CD8-positive, alpha-beta memory T cell (primary cell): ENCODE results near the gene PRICKLE2. TPM values are rescaled to one million over a fixed set of nuclear protein-coding genes. Genes with fewer than 3 reads are reported as not detected.

ENCODE experiments used
- CTCF ChIA-PET: fragments of 350-600 bp; sonication (Branson Sonifier 250); formaldehyde crosslinking; loops from one replicate; lab custom pipeline; 2021; ENCODE audit warnings: antibody characterized with exemption; lab: Charles Lee
- POLR2A ChIA-PET: fragments of 350-600 bp; sonication (Branson Sonifier 250); formaldehyde crosslinking; loops from one replicate; lab custom pipeline; 2021; ENCODE audit warnings: antibody characterized with exemption; lab: Charles Lee
- DNase-seq, 5 donors: peaks; one replicate each; pipeline versions ENCODE4 v3.0.0 to v3.0.0-alpha.2; 2020 to 2022; ENCODE audit warnings: mixed read lengths in 1 of 5
- H3K27ac ChIP-seq: one replicate; pipeline ENCODE4 v1.7.0; 2013; ENCODE audit warnings: low read depth, mild to moderate bottlenecking, low read length, moderate library complexity
- H3K27me3 ChIP-seq: 2 replicates; pipeline ENCODE4 v1.7.0; 2013; ENCODE audit warnings: low read length, mild to moderate bottlenecking; ENCODE audit not compliant: insufficient read depth, poor library complexity, severe bottlenecking
- H3K36me3 ChIP-seq: 2 replicates; pipeline ENCODE4 v1.7.0; 2013; ENCODE audit warnings: mild to moderate bottlenecking, low read length, moderate library complexity; ENCODE audit not compliant: insufficient read depth
- H3K4me1 ChIP-seq: 2 replicates; pipeline ENCODE4 v1.7.0; 2013; ENCODE audit warnings: mild to moderate bottlenecking, low read length, moderate library complexity; ENCODE audit not compliant: insufficient read depth
- H3K4me3 ChIP-seq: 2 replicates; pipeline ENCODE4 v1.7.0; 2013; ENCODE audit warnings: mild to moderate bottlenecking, low read length
- H3K9me3 ChIP-seq: 2 replicates; pipeline ENCODE4 v1.7.0; 2013; ENCODE audit warnings: mild to moderate bottlenecking, low read length
- H3K27ac Mint-ChIP-seq, 8 donors: one replicate each; pipeline ENCODE4 v1.8.0; 2020 to 2021; ENCODE audit warnings: mixed read lengths in 8 of 8, mild to moderate bottlenecking in 6 of 8, inconsistent platforms in 3 of 8, moderate library complexity in 3 of 8
- H3K27me3 Mint-ChIP-seq, 2 donors: one replicate each; pipeline ENCODE4 v1.8.0; 2020 to 2021; ENCODE audit warnings: mixed read lengths in 2 of 2, mild to moderate bottlenecking in 1 of 2, moderate library complexity in 1 of 2
- H3K36me3 Mint-ChIP-seq, 3 donors: one replicate each; pipeline ENCODE4 v1.8.0; 2020 to 2021; ENCODE audit warnings: mixed read lengths in 3 of 3, inconsistent platforms in 1 of 3, mild to moderate bottlenecking in 1 of 3
- H3K4me1 Mint-ChIP-seq, 3 donors: one replicate each; pipeline ENCODE4 v1.8.0; 2020 to 2021; ENCODE audit warnings: mixed read lengths in 3 of 3, inconsistent platforms in 1 of 3, mild to moderate bottlenecking in 1 of 3
- H3K4me3 Mint-ChIP-seq, 7 donors: one replicate each; pipeline ENCODE4 v1.8.0; 2020 to 2021; ENCODE audit warnings: mixed read lengths in 7 of 7, mild to moderate bottlenecking in 6 of 7, moderate library complexity in 4 of 7, inconsistent platforms in 2 of 7
- H3K9me3 Mint-ChIP-seq, 5 donors: one replicate each; pipeline ENCODE4 v1.8.0; 2020 to 2022; ENCODE audit warnings: mixed read lengths in 5 of 5, mild to moderate bottlenecking in 3 of 5, moderate library complexity in 2 of 5, inconsistent platforms in 1 of 5
- polyA plus RNA-seq: library from polyadenylated mRNA; unstranded; fragments of 300-500 nt; fragmentation: Illumina TruSeq; gene quantifications from one replicate; pipeline ENCODE4 v1.2.3, GENCODE V29; 2021
- total RNA-seq, 2 experiments: library from RNA; stranded (reverse); gene quantifications; one replicate each; pipeline ENCODE4 v1.2.3, GENCODE V29; 2021

Gene PRICKLE2
- total and polyA plus RNA-seq, 3 experiments from 2014 or later: not detected

DNA sequence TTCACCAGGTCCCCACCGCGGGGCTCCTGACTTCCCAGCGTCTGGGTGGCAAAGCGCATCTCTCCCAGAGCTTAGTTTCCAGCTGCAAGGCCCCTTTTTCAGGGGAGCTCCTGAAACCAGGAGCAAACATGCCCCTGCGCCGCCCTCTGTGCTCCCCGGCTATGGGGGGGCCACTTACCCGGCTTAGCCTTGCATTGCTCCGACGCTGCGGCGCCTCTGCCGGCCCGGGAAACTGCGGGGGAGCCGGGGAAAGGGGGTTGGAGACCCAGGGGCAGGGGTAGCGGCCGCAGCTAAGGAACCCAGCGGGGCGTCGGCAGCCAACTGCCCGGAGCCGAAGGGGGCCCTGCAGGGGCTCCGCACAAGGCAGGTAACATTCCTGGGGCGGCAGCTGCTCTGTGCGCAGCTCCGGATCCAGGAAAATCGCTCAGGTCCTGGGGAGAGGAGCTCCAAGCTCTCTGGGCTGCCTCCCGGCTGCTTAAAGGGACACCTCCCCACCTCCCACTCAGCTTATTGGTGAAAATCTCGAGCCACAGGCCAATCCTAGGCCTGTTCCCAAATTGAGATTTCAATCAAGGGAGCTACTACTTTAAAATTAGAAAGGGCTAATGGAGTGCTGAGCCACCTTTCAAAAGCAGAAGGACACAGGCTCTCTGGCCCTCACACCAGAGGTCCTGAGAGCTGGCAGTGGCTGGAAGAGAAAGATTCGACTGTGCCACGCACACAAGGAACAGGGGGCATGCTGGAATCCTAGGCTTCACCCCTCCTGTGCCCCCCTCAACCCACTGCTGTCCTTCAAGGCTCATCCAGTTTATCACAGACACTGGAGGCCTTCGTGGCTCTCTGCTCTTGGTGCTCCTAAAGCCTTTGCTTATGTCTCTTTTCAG, 42.7 kb upstream of the PRICKLE2 start:
- no peak for DNase-seq
- H3K9me3 ChIP-seq: no peaks in the 10 kb centered on the region
- Mint-ChIP-seq H3K9me3 (peaks cover 0 to 2% (median 0%) of the 10 kb centered on the region in 5 donors), H3K4me1 (no peaks in the 10 kb centered on the region), H3K27me3 (peaks cover 6 to 22% of the 10 kb centered on the region in 2 donors), H3K4me3 (no peak overlapping the region), H3K27ac (no peak overlapping the region), H3K36me3 (no peaks in the 10 kb centered on the region)
- POLR2A ChIA-PET: no interaction called here
- CTCF ChIA-PET: no interaction called here
- no peaks in the 10 kb centered on the region for H3K36me3 ChIP-seq
- no peaks in the 10 kb centered on the region for H3K4me1 ChIP-seq
- H3K27ac ChIP-seq: no peak overlapping the region
- H3K4me3 ChIP-seq: no peak overlapping the region
- H3K27me3 ChIP-seq: no peaks in the 10 kb centered on the region

DNA sequence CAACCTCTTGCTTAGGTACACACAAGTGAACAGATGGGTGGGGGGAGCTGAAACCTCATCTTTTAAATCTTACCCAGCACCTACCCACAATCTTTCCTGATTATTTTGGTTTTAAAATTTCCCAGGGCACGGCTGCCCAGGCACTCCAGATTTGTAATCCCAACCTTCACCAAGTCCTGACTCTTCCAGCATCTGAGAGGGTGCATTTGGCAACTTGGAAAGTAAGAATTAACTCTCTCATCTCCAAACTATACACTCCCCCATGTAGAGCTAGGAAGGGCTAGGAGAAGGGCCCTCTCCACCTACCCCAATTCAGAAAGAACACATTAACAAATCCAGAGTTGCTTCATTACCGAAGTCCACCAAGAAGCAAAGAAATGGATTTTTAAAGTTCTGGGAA, 41.7 kb upstream of the PRICKLE2 start:
- CTCF ChIA-PET: no interaction called here

DNA sequence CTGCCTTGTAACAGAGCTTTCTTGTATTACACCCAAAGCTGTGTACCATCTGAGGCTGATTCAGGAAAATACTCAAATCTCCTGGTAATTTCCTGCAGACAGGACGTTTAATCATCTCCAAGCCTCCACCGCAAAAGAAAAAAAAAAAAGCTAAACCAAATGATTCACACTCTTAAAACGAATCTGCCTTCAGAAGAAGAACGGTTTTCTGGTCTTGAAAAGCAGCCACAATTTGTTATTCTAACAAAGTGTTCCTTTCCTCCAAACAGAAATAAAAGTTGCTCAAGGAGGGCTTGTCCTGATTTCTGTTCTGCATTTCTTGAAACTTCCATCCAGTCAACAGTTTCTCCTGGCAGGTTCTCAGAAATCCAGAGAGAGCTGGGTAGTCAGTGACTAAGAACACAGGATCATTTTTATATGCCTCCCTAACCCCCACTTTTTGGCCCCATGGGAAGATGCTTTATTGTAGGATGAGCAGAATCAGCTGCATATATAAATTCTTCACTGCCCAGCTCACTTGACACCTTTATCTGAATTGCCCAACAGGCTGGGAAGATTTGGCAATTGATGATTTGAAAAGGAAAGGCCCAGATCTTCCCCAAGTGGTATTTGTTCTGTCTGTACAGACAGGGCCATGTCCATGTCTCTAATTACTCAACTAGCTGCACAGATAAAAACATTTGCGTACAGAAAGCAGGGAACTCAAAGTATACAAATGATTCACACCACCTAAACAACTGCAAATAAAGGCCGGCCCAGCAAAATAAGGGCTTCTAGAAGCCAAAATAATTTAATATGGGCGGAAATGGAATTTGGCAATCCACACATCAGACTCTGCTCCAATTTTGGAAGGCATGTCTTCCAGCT, 41.0 kb upstream of the PRICKLE2 start:
- H3K9me3 ChIP-seq: no peaks in the 10 kb centered on the region
- peaks cover 7 to 26% of the 10 kb centered on the region in 2 donors for H3K27me3 Mint-ChIP-seq
- no peak overlapping the region for H3K4me3 Mint-ChIP-seq
- no peaks in the 10 kb centered on the region for H3K36me3 Mint-ChIP-seq
- H3K4me1 ChIP-seq: no peaks in the 10 kb centered on the region
- no peak for DNase-seq
- ChIA-PET CTCF (no interaction called here), POLR2A (no interaction called here)
- H3K4me3 ChIP-seq: no peak overlapping the region
- H3K36me3 ChIP-seq: no peaks in the 10 kb centered on the region
- no peak overlapping the region for H3K27ac Mint-ChIP-seq
- no peaks in the 10 kb centered on the region for H3K27me3 ChIP-seq
- peaks cover 0 to 2% (median 0%) of the 10 kb centered on the region in 5 donors for H3K9me3 Mint-ChIP-seq
- no peak overlapping the region for H3K27ac ChIP-seq
- no peaks in the 10 kb centered on the region for H3K4me1 Mint-ChIP-seq

More for the DNA sequence above, 41.7 kb upstream of the PRICKLE2 start:
- Histone ChIP-seq H3K4me1 (no peaks in the 10 kb centered on the region), H3K4me3 (no peak overlapping the region), H3K9me3 (no peaks in the 10 kb centered on the region), H3K27ac (no peak overlapping the region), H3K36me3 (no peaks in the 10 kb centered on the region), H3K27me3 (no peaks in the 10 kb centered on the region)
- no peaks in the 10 kb centered on the region for H3K4me1 Mint-ChIP-seq
- no peak overlapping the region for H3K27ac Mint-ChIP-seq
- no peak for DNase-seq
- H3K27me3 Mint-ChIP-seq: peaks cover 7 to 26% of the 10 kb centered on the region in 2 donors
- H3K36me3 Mint-ChIP-seq: no peaks in the 10 kb centered on the region
- POLR2A ChIA-PET: no interaction called here
- no peak overlapping the region for H3K4me3 Mint-ChIP-seq
- H3K9me3 Mint-ChIP-seq: peaks cover 0 to 2% (median 0%) of the 10 kb centered on the region in 5 donors

DNA sequence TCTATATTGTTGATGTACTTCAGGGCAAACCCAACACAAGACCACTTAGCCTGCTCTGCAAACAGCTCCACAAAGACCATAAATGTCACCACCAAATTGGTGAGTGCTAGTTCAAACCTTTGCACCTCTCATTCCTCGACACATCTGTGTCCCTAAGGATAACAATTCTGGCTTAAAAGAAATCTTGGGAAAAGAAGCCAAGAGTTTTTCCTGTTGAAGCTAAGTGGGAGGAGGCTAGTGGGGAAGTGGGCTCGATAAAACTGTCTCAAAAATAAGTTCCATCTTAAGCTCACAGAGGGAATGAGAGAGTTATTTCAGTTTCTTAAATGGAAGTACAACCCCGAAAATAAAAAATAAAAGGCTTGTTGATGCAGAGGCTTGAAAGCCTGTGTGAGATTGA, 40.4 kb upstream of the PRICKLE2 start:
- no peak overlapping the region for H3K27ac Mint-ChIP-seq
- DNase-seq: no peak
- POLR2A ChIA-PET: no interaction called here
- peaks cover 0 to 2% (median 0%) of the 10 kb centered on the region in 5 donors for H3K9me3 Mint-ChIP-seq
- Histone ChIP-seq H3K4me1 (no peaks in the 10 kb centered on the region), H3K36me3 (no peaks in the 10 kb centered on the region), H3K27ac (no peak overlapping the region), H3K9me3 (no peaks in the 10 kb centered on the region), H3K27me3 (no peaks in the 10 kb centered on the region), H3K4me3 (no peak overlapping the region)
- H3K4me3 Mint-ChIP-seq: no peak overlapping the region
- no peaks in the 10 kb centered on the region for H3K36me3 Mint-ChIP-seq
- H3K4me1 Mint-ChIP-seq: no peaks in the 10 kb centered on the region
- CTCF ChIA-PET: no interaction called here
- peaks cover 7 to 26% of the 10 kb centered on the region in 2 donors for H3K27me3 Mint-ChIP-seq

DNA sequence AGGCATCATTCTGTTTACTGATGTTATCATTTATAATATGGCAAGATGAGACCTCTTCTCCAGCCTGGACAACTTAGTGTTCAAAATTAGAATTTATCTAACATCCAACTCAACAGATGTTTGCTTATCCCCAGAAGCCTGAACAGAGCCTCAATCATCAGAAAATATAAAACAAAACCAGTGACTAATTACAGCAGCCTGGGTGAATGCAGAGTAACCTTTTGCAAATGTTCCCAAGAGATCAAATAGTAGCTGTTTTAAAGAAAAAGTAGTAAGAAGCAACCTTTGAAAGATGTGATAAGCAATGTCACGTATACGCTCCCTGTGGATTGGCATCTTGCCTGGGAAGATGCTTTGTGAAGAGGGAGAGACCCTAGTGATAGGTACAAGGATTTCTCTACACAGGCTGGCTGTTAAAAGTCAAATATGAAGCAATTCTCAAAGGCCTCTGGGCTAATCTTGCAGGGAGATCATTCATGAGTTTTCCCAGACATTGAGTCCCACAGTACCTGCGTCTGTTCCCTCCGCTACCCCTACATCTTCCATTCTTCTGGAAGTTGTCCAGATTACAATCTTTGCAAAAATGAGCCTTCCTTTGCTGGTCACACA, 39.3 kb upstream of the PRICKLE2 start:
- Mint-ChIP-seq H3K4me3 (no peak overlapping the region), H3K27me3 (peaks cover 7 to 26% of the 10 kb centered on the region in 2 donors), H3K27ac (no peak overlapping the region), H3K9me3 (peaks cover 0 to 2% (median 0%) of the 10 kb centered on the region in 5 donors), H3K4me1 (no peaks in the 10 kb centered on the region), H3K36me3 (no peaks in the 10 kb centered on the region)
- ChIA-PET POLR2A (no interaction called here), CTCF (no interaction called here)
- no peaks in the 10 kb centered on the region for H3K9me3 ChIP-seq
- no peak overlapping the region for H3K27ac ChIP-seq
- H3K4me3 ChIP-seq: no peak overlapping the region
- H3K27me3 ChIP-seq: no peaks in the 10 kb centered on the region
- no peak for DNase-seq
- H3K36me3 ChIP-seq: no peaks in the 10 kb centered on the region
- H3K4me1 ChIP-seq: no peaks in the 10 kb centered on the region

DNA sequence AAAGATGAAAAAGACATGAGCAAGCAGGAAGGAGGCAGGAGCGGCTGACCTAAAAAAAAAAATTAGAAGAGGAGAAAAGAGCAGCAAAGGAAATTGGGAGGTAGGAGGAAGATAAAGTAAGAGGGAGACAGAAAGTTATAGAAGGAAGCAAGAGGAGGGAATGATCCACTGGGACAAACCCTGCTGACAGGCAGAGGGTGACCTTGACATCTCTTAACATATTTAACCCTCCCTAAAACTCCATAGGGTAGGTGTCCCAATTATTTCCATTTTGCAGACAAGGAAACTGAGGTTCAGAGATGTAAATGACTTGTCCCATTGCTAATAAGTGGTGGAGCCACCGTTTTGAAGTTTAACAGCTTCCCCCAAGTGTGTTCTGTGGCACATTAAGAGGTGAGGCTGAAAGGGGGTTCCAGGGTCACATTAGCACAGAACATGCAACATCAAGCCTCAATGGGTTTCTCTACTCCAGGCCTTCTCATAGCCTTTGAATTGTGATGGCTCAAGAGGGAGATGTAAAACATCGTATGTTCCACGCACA, 37.4 kb upstream of the PRICKLE2 start:
- H3K4me1 Mint-ChIP-seq: no peaks in the 10 kb centered on the region
- no peak overlapping the region for H3K27ac Mint-ChIP-seq
- H3K36me3 ChIP-seq: no peaks in the 10 kb centered on the region
- no peak overlapping the region for H3K4me3 ChIP-seq
- H3K27ac ChIP-seq: no peak overlapping the region
- no peaks in the 10 kb centered on the region for H3K27me3 ChIP-seq
- peaks cover 1 to 18% of the 10 kb centered on the region in 2 donors for H3K27me3 Mint-ChIP-seq
- H3K4me3 Mint-ChIP-seq: no peak overlapping the region
- POLR2A ChIA-PET: no interaction called here
- no peak for DNase-seq
- H3K9me3 Mint-ChIP-seq: no peaks in the 10 kb centered on the region
- CTCF ChIA-PET: no interaction called here
- H3K4me1 ChIP-seq: no peaks in the 10 kb centered on the region
- H3K36me3 Mint-ChIP-seq: no peaks in the 10 kb centered on the region
- no peaks in the 10 kb centered on the region for H3K9me3 ChIP-seq

DNA sequence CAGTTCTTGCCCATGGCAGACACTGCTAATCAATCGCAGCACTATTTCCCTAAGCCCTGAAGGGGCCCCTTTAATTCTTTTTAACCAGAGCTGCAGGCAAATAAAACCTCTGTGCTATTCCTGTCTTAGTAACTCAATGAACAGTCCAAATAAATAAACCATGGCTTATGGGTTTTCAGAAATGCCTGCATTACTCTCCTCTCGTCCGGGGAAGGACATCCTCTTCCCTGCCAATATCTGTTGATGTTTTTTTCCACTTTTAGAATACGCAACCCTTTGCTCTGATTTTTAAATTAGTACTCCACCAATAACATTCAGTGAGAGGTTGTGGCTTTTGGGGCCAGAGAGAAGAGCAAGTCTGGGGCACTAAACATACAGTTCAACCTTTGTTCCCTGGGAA, 35.2 kb upstream of the PRICKLE2 start:
- Histone ChIP-seq H3K36me3 (no peaks in the 10 kb centered on the region), H3K4me3 (no peak overlapping the region), H3K27me3 (no peaks in the 10 kb centered on the region), H3K9me3 (no peaks in the 10 kb centered on the region), H3K27ac (no peak overlapping the region), H3K4me1 (no peaks in the 10 kb centered on the region)
- Mint-ChIP-seq H3K4me3 (no peak overlapping the region), H3K9me3 (no peaks in the 10 kb centered on the region), H3K27ac (no peak overlapping the region), H3K27me3 (peaks cover 5 to 7% of the 10 kb centered on the region in 2 donors), H3K36me3 (no peaks in the 10 kb centered on the region), H3K4me1 (no peaks in the 10 kb centered on the region)
- DNase-seq: no peak
- POLR2A ChIA-PET: no interaction called here
- CTCF ChIA-PET: no interaction called here
